22Rv1 (cell line): ENCODE data around the gene TRIM10.

Source experiments
- CTCF ChIP-seq: fragments of 450-650 bp; IDR thresholded peaks from 2 replicates; pipeline ENCODE4 v1.5.1; 2017; ENCODE audit warnings: mild to moderate bottlenecking
- ZFX ChIP-seq: fragments of 450-650 bp; IDR thresholded peaks from 2 replicates; pipeline ENCODE4 v1.6.1; 2017; ENCODE audit warnings: antibody characterized with exemption, borderline replicate concordance

DNA sequence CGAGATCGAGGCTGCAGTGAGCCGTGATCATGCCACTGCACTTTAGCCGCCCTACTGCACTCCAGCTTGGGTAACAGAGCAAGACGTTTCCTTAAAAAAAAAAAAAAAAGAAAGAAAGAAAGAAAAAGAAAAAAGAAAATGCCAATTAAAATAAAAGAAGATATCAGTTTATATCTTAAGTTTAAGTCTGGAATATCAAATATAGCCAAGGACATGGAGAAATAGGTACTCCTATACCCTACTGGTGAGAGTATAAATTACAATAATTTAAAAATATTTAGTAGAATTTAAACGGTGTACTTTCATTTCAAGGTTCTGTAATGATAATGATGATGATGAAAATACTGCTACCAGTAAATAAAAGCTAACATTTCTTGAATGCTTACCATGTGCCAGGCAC is 44.3 kb downstream of the TRIM10 start:
- TF ChIP-seq CTCF (0 out of 2 replicates have a peak, but pooled peaks have one; percentile 9), ZFX (no peak)
